Body of pancreas (tissue), 4 donors: ENCODE results near the gene EN2.

Experiments
- POLR2A ChIP-seq, 3 donors: fragments of 450-650 bp; IDR thresholded peaks; one replicate each; pipeline ENCODE4 v1.6.1; 2016; ENCODE audit warnings: antibody characterized with exemption in 3 of 3, mild to moderate bottlenecking in 2 of 3
- TF ChIP-seq, protein P1 (sequence below), 7 experiments: fragments of 450-650 bp in 4 of 7; fragments of 200-600 bp in 3 of 7; sonication (generic) in 3 of 7; IDR thresholded peaks; one replicate each; pipeline ENCODE4 v1.5.1; 2016 to 2019; ENCODE audit warnings: antibody characterized with exemption in 7 of 7

DNA sequence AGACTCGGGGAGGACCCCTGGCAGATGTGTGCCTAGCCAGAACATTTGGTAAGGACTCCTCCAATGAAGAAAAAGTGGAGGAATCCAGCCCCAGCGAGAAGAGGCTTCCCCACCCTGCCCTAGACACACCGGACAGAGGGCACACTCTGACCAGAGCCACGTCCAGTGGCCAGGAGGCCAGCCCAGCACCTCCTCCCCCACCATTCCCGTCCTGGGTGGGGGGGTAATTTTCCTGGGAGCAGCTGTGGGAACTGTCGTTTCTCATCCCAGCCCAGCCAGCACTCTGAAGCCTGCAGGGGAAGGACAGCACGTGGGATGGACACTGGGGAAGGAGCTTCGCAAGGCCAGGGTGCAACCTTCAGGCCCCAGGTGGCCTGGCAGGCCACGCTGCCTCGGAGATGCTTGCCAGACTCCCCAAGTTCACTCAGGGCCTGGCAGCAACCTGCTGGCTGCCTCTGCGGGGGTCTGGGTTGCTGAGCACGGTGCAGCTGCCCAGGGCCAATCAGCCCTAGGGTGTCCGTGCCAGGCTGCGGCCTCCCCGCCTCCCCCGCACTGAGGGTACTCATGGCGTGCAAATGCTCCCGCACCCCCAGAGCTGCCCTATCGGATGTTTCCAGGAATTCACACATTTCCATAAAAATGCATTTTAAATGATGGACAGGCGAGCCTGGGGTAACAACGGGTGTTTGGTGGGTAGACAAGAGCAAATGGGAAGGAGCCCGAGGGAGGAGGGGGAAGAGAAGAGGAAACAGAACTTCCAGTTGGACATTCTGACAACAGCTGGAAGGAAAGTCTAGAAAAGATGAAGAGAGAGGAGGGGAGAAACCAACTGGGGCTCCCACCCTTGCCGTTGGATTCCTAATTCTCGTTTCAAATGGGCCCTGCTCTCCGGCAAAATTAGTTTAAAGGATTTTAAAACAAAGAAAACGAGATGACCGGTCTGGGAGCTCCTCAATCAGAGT, 1.9 kb upstream of the EN2 start:
- TF ChIP-seq, protein P1, sequence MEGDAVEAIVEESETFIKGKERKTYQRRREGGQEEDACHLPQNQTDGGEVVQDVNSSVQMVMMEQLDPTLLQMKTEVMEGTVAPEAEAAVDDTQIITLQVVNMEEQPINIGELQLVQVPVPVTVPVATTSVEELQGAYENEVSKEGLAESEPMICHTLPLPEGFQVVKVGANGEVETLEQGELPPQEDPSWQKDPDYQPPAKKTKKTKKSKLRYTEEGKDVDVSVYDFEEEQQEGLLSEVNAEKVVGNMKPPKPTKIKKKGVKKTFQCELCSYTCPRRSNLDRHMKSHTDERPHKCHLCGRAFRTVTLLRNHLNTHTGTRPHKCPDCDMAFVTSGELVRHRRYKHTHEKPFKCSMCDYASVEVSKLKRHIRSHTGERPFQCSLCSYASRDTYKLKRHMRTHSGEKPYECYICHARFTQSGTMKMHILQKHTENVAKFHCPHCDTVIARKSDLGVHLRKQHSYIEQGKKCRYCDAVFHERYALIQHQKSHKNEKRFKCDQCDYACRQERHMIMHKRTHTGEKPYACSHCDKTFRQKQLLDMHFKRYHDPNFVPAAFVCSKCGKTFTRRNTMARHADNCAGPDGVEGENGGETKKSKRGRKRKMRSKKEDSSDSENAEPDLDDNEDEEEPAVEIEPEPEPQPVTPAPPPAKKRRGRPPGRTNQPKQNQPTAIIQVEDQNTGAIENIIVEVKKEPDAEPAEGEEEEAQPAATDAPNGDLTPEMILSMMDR (IDR thresholded peaks at IDR 0.05), result no peak
- no peak for TF ChIP-seq POLR2A (IDR thresholded peaks at IDR 0.05)
